CD4-positive, alpha-beta T cell treated with Interleukin-21 for 1 hour (primary cell): ENCODE results near the gene HBEGF.

Source experiments
- DNase-seq: peaks from one replicate; pipeline ENCODE4 v3.0.0-alpha.2; 2020

The HBEGF gene, protein sequence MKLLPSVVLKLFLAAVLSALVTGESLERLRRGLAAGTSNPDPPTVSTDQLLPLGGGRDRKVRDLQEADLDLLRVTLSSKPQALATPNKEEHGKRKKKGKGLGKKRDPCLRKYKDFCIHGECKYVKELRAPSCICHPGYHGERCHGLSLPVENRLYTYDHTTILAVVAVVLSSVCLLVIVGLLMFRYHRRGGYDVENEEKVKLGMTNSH

DNA sequence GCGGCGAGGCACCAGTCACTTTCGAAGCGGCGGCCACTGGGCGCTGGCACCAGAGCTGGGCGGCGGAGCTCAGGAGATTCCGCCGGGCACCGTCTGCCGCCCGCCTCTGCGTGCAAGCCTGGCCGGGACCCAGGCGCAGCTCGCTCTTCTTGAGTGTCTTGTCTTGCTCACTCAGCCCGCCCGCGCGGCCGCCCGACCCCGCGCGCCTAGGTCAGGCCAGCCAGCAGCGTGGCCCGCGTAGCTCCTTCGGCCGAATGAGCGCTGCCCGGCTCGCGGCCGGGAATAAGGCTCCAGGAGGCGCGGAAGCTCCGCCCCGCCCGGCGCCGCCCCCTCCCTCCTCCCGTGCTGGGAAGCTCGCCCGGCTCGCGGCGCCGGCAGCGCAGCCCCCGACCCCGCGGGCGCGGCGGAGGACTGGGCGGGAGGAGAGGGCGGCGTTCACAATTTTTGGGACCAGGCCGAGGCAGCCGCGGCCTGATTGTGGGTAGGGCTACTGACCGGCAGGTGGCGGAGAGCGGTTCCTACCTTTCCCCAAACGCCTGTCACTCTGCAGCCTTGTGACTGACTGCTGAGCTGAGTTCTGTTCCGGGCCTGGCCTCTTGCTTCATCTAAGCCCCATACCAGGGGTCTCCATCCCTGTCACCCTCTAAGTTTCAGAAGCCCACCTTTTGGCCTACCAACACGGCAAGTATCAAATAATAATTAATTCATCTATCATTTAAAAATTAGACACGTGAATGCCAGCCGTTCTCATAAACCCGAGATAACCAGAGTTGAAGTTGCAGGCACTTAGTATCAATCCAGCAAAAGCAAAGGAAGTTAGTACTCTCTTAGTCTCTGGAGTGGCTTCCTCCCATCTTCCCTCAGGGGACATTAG, at the start of gene HBEGF:
TSS of gene HBEGF (minus strand) at position 256 of the 874 bp plus-strand sequence. CDS start 275 bp downstream, outside the sequence.
- DNase-seq, result peak; percentile 56

DNA sequence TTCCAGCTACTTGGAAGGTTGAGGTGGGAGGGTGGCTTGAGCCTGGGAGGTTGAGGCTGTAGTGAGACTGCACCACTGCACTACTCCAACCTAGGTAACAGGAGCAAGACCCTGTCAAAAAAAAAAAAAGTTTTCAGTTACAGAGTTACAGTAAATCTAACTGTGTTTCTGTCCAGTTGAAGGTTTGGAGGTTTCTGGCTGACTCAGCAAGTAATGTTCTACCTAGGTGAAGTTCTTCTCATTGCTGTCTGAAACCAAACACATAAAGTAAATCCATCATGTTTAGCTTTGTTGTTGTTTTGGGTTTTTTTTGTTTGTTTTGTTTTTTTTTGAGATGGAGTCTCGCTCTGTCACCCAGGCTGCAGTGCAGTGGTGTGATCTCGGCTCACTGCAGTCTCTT, 47.3 kb upstream of the HBEGF start:
- DNase-seq, result no peak

DNA sequence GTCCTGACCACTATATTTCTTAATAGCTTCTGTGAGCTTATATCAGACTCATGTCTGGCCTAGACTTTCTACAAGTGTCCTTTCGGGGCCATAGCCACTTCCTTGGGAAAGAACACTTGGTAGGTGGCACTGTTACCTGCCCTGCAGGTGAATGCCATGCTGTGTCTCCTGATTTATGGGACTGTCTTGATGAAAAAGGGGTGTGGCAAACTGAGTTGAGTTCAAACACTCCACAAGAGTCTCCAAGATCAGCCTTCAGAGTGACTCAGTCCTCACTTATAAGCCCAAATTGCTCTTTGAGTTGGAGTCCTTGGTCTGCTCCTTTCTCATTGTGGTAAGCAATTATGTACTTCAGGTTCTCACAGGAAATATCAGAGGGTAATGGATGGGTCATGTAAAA, 45.3 kb upstream of the HBEGF start:
- DNase-seq, result no peak

DNA sequence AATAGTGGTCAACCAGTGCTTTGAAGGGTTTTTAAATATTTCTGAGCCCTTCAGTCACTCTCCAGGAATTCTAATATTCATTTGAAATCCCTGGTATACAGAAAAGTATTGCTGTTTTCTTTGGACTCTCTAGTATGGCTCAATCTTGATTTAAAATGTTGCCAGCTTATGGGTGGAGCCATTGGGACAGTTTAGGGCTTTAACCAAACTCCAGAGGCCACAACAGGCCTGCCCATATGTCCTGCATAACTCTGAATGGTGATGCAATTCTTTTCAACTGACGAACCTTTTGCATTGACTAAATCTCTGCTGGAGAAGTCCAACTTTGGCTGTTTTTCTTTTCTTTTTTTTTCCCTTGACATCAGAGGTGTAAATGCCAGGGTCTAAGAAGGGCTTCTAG, 44.9 kb upstream of the HBEGF start:
- DNase-seq, result no peak

DNA sequence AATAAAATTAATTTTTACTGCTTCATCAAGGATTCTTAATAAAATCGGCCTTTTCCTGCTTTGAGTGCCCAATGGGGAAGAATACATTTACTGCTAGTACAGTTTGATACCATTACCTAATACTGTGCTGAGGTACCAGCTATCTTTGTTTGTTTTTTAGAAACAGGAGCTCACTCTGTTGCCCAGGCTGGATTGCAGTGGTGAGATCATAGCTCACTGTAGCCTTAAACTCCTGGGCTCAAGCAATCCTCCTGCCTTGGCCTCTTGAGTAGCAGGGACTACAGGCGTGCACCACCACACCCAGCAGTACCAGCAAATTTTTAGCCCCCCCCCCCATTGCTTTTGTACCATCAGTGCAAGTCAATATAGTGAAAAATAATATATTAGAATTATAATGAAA, 41.6 kb upstream of the HBEGF start:
- no peak for DNase-seq

DNA sequence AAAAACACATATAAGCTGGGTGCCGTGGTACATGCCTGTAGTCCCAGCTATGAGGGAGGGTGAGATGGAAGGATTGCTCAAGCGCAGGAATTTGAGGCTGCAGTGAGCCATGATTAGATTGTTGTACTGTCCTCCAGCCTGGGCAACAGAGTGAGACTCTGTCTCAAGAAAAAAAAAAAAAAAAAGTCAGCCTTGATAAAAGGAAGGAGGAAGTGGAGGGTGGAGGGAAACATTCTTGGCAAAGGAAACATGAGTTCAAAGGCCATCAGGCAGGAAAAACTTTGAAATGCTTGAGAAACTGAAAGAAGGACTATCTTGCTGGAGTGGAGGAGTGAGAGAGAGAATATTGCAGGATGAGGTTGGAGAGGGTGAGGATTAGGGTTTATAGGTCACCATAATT, 36.9 kb upstream of the HBEGF start:
- no peak for DNase-seq

DNA sequence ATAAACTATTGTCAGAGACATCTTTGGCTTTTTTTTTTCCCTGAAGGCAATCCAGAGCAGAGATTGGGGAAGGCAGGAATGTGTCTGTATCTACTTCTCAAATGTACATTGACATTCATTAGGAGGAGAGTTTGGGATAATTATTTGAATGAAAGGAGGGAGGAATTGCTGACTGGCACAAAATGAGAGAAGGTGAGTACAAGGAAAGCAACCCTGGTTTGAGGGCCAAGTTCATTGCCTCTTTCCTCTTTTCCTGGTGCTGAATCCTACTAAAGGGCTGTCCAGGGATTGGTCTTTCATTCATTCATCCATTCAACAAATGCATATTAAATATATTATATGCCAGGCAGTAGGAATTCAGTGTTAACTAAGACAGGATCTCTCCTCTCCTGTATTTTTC, 36.5 kb upstream of the HBEGF start:
- DNase-seq, result no peak

DNA sequence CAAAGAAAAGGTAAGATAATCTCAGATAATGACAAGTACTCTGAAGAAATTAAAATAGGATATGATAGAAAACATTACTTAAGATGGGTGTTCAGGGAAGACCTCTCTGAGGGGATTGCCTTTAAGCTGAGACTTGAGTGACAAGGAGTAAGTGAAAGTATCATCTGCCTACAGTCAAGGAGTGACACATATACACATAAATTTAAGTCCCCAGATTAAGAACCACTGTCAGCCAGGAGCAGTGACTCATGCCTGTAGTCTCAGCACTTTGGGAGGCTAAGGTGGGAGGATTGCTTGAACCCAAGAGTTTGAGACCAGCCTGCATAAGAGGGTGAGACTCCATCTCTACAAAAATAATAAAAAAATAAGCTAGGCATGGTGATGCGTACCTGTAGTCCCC, 35.6 kb upstream of the HBEGF start:
- DNase-seq, result no peak

DNA sequence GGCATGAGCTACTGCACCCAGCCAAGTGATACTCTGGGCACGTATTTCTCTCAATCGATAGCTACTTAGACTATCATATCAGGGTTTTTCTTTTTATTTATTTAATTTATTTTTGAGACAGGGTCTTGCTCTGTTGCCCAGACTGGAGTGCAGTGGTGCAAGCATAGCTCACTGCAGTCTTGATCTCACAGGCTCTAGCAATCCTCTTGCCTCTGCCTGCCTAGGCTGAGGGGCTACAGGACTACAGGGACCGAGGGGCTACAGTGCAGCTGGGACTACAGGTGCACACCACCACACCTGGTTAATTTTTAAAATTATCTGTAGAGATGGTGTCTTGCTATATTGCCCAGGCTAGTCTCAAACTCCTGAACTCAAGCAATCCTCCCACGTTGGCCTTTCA, 34.9 kb upstream of the HBEGF start:
- no peak for DNase-seq

DNA sequence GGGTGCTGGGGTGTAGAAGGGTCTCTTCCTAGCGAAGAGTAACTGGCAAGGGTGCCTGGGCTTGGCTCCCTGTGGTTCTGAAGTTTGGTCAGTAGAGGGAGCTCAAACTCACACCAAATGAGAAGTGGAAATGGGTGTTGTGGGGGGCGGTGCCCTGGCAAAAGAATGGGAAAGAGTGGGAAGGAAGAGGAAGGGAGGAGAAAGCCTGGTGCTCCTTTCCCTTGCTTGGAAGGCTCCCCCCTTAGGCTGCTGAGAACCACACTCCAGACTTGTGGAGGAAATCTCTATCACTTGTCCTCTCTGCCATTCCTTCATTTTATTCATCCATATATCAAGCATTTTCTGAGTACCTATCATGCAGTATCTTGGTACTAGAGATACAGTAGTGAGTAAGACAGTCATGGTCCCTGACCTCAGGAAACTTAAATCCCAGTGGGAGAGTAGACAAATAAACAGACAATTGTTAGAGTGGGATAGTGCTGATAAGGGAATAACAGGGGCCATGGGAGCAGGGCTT, 26.6 kb upstream of the HBEGF start:
- peak; percentile 50 for DNase-seq

DNA sequence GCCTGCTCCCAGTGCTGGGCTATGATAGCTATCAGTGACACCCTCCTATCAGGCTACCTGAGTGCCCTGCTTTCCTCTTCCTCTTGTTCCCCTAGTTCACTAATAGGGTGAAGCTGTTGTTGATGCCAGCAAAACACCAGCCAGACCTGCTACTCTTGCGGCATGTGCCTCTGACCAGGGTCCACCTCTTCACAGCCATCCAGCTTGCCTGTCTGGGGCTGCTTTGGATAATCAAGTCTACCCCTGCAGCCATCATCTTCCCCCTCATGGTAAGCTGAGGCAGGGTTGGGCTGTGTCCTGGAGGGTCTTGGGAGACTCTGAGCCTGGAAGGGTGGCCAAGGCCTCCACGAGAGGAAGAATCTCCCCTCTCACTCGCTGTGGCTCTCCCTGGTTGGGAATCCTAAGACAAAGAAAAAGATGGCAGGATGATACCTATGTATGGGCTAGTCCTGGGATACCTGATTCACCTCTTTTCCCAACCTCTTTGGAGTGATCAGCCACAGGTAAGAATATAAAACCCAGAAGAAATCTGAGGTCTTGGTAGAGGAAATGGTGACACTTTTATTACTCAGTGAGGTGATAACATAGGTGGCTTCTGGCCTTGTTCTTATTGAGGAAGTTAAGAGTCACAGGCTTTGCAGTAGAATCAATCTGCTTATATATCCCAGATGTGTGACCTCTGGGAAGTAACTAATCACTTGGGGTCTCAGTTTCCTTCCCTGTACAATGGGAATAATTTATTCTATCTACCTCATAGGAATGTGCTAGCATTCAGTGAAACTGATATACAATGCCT, 25.2 kb upstream of the HBEGF start:
- no peak for DNase-seq

DNA sequence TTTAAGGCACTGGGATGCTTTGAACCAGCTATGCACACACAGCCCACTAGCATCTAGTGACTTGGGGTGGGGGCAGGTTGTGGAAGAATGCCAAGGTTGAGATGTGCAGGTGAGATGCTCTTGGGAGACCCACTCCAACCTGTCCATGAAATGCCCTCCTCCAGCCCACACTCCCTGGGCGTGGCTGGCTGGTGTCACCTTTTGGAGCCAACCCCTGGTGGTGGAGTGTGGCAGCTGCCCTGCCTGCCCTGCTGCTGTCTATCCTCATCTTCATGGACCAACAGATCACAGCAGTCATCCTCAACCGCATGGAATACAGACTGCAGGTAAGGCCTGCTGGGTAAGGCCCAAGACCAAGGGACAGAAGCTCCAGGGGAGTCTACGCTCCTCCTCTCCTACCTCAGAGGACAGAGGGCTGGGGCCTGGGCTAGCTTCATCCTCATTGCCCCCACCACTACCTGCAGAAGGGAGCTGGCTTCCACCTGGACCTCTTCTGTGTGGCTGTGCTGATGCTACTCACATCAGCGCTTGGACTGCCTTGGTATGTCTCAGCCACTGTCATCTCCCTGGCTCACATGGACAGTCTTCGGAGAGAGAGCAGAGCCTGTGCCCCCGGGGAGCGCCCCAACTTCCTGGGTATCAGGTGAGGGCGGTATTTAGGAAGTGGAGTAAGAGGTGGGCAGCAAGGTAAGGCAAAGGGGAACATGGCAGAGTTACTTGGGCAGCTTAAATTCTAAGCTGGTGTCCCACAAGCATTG, 21.0 kb upstream of the HBEGF start:
- no peak for DNase-seq

DNA sequence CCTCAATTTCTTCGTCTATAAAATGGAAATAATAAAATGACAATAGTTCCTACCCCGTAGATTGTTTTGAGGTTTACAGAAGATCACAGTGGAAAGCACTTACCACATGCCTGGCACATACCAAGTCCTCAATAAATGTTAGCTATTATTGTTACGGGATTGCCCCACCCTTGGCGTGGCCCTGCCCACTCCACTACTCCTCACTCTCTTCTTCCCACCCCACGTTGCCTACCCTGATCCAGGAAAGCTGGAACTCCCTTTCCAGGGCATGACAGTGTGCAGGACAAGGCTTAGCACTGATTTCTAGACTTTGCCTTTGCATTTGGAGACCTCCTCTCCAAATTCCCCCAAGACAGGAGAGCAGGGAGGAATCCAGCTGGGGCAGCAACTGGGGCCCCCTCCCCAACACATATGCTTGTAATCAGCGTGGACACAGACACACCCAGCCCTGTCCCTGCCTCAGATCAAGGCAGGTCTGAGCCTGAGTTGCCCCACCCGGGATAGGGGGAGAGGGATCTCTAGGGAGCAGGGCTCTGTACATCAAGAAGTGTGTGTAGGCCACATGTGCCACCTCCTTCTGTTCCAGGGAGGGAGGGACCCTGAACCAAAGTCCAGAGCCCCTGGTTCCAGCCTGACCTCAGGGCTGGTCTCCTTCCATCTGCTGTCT, 20.3 kb upstream of the HBEGF start:
- no peak for DNase-seq

DNA sequence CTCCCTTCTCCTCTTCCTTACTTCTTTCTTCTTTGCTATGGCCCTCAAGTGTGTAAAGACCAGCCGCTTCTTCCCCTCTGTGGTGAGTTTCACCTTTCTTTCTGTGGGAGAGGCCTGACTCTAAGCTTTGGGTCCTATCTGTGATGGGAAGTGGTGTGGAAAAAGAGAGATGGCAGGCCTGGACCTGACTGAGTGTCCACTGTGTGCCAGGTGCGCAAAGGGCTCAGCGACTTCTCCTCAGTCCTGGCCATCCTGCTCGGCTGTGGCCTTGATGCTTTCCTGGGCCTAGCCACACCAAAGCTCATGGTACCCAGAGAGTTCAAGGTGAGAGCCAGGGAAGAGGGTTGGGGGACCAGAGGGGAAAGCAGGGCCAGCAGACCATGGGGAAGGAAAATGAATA, 19.5 kb upstream of the HBEGF start:
- DNase-seq, result no peak

DNA sequence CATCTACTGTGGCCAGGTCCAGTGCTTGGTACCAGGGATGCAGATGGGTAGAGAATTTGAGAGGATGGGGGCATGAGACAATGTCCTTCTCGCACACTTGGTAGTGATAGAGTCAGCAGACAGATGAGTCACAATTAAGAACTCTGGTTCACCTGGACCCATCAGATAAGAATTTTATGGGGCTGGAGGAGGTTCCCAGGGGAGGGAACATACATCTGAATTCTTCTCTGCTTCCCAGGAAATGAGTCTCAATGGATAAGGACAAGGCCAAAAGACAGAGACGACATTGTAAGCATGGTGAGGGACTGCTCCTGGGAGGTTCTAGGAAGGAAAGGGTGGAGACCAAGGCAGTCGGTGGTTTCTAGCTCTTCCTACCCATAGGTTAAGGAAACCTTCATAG, 18.9 kb upstream of the HBEGF start:
- no peak for DNase-seq

DNA sequence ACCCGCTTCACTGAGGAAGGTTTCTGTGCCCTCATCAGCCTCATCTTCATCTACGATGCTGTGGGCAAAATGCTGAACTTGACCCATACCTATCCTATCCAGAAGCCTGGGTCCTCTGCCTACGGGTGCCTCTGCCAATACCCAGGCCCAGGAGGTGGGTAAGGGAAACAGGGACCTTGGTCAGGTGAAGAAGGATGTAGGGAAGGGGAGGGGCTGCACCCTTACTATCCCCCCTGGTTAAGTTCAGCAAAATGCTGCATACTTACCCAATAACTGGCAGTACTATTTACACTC, 18.0 kb upstream of the HBEGF start:
- DNase-seq, result no peak

DNA sequence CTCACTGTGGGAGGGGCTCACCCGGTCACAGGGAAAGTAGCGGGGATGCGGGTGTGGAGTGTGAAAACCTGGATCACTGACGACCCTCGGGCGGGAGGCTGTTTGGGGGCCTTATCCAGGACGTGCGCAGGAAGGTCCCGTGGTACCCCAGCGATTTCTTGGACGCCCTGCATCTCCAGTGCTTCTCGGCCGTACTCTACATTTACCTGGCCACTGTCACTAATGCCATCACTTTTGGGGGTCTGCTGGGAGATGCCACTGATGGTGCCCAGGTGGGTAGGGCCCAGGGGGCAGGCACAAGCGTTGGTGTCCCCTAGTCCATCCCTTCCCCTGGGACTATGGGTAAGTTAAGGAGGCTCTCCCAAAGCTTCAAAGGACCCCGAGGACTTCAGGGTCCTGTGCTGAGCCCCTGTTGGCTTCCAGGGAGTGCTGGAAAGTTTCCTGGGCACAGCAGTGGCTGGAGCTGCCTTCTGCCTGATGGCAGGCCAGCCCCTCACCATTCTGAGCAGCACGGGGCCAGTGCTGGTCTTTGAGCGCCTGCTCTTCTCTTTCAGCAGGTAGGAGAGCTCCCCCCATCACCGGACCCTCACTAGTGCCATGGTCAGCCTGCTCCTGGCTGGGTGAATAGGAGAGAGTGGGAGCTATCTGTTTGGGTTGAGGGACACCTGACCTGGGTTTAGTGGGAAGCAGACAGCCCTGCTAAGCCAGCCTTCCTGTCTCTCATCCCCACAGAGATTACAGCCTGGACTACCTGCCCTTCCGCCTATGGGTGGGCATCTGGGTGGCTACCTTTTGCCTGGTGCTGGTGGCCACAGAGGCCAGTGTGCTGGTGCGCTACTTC, 17.4 kb upstream of the HBEGF start:
- DNase-seq, result no peak

DNA sequence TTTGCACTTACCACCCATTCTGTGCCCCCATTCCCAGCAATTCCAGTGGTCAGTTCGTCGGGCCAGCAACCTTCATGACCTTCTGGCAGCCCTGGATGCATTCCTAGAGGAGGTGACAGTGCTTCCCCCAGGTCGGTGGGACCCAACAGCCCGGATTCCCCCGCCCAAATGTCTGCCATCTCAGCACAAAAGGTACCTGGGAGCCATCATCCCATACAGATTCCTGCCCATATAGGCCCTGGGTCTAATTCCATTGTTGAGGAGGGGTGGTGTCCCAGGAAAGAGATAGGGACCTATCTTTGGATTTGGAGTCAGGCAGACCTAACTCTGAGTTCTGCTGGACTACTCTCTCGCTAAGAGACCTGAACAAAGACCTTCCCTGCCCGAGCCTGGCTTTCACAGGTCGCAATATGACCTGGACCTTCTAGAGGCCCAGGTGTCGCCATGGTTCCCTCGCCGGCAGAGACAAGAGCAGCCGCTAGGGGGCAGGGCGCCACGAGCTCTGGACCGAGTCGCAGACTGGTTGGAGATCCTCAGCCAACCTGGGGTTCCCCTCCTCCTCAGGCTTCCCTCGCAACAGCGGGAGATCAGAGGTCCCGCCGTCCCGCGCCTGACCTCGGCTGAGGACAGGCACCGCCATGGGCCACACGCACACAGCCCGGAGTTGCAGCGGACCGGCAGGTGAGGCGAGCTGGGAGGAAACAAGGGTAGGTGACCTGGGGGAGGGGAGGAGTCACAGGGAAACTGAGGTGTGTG, 16.6 kb upstream of the HBEGF start:
- DNase-seq, result peak; percentile 83

DNA sequence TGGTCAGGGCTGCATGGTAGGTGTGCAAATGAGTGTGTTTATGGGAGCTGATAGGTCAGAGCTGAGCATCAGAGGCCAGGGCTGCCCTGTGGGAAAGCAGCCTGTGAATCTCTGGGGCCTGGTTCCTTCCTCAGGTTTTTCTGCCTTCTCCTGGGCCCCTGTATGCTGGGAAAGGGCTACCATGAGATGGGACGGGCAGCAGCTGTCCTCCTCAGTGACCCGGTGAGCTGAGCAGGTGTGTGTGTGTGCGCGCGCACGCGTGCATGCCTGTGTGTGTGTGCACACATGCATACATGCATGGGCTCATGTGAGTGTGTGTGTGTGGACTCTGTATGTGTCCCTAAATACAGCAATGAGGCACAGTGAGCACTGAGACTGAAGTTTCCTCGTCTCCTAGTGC, 15.9 kb upstream of the HBEGF start:
- DNase-seq, result no peak

DNA sequence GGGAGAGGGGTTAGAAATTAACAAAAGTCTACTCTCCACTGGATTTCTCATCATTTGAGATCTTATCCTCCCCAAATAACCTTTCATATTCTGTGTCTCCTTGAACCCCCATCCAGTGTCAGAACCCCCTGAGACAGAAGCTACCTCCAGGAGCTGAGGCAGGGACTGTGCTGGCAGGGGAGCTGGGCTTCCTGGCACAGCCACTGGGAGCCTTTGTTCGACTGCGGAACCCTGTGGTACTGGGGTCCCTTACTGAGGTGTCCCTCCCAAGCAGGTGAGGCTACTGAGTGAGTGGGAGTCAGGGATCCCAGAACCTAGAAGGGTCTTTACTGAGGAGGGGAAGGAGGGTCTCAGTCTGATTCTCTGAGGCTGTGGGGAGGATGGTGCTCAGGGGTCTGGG, 15.5 kb upstream of the HBEGF start:
- no peak for DNase-seq
